Thoracic aorta (tissue), 2 donors: ENCODE measurements around the gene ZNF483. TPM values are rescaled to one million over a fixed set of nuclear protein-coding genes. Genes with fewer than 3 reads are reported as not detected.
"Not testable (repeated sequence)": the region's sequence is repeated elsewhere in the genome, so short reads cannot be mapped to it uniquely, and the experiment has no call there.

Experiments used
- ATAC-seq: fragments of 150-250 bp; one replicate; pipeline ENCODE4 v1.8.0; 2017; ENCODE audit warnings: low read depth; ENCODE audit not compliant: insufficient number of reproducible peaks, low FRiP score
- DNase-seq: peaks from one replicate; pipeline ENCODE4 v3.0.0-alpha.2; 2020; ENCODE audit warnings: low spot score
- H3K27ac ChIP-seq, 2 donors: fragments of 200-600 bp; sonication (generic); 1 replicate in 1 of 2; 2 replicates in 1 of 2; pipeline ENCODE4 v1.5.1; 2016; ENCODE audit warnings: mild to moderate bottlenecking in 2 of 2, moderate library complexity in 2 of 2
- H3K27me3 ChIP-seq: fragments of 200-600 bp; sonication (generic); replicated peaks from 2 replicates; pipeline ENCODE4 v1.6.0; 2016; ENCODE audit warnings: mild to moderate bottlenecking; ENCODE audit not compliant: insufficient read depth
- H3K36me3 ChIP-seq: fragments of 200-600 bp; sonication (generic); one replicate; pipeline ENCODE4 v1.5.1; 2016
- H3K4me1 ChIP-seq, 2 donors: fragments of 200-600 bp; sonication (generic); 1 replicate in 1 of 2; 2 replicates in 1 of 2; pipeline versions ENCODE4 v1.5.1 to v1.6.0; 2016; ENCODE audit warnings: low read depth in 2 of 2, mild to moderate bottlenecking in 1 of 2; ENCODE audit not compliant: control insufficient read depth in 1 of 2
- H3K4me3 ChIP-seq: fragments of 200-600 bp; sonication (generic); 2 replicates; pipeline ENCODE4 v1.5.1; 2016; ENCODE audit warnings: mild to moderate bottlenecking
- H3K9me3 ChIP-seq: fragments of 200-600 bp; sonication (generic); 2 replicates; pipeline ENCODE4 v1.5.1; 2016
- CTCF ChIP-seq: fragments of 200-600 bp; sonication (generic); IDR thresholded peaks from one replicate; pipeline ENCODE4 v1.5.1; 2019; ENCODE audit warnings: antibody characterized with exemption
- total RNA-seq, 2 donors: library from RNA; depleted of rRNA; stranded (reverse); fragments of >200 nt; gene quantifications; one replicate each; pipeline versions ENCODE4 v1.1.0 to v1.2.3, GENCODE V29; 2016

Gene ZNF483
- total RNA-seq, 2 donors from 2014 or later = 9.7 to 17.8 TPM

GRCh38 chr9:111610845-111611244 lies 85.9 kb downstream of the ZNF483 start:
- Histone ChIP-seq H3K4me3 (no peak overlapping the region), H3K4me1 (no peaks in the 10 kb centered on the region), H3K27me3 (no peaks in the 10 kb centered on the region), H3K27ac (no peak overlapping the region), H3K36me3 (no peaks in the 10 kb centered on the region), H3K9me3 (no peaks in the 10 kb centered on the region)
- no peak for ATAC-seq
- TF ChIP-seq CTCF = no peak
- no peak for DNase-seq

GRCh38 chr9:111613436-111614040 lies 88.6 kb downstream of the ZNF483 start:
- DNase-seq = no peak
- Histone ChIP-seq H3K4me3 (no peak overlapping the region), H3K36me3 (no peaks in the 10 kb centered on the region), H3K27ac (no peak overlapping the region), H3K9me3 (no peaks in the 10 kb centered on the region), H3K27me3 (no peaks in the 10 kb centered on the region), H3K4me1 (no peaks in the 10 kb centered on the region)
- no peak for TF ChIP-seq CTCF
- ATAC-seq = no peak

- ATAC-seq = no peak
- Histone ChIP-seq H3K27me3 (no peaks in the 10 kb centered on the region), H3K36me3 (no peaks in the 10 kb centered on the region), H3K27ac (no peak overlapping the region), H3K4me3 (no peak overlapping the region), H3K4me1 (no peaks in the 10 kb centered on the region), H3K9me3 (no peaks in the 10 kb centered on the region)
- no peak for DNase-seq
- TF ChIP-seq CTCF = no peak
Measured at GRCh38 chr9:111615928-111616327, 90.9 kb downstream of the ZNF483 start.

GRCh38 chr9:111617349-111617748 lies 92.4 kb downstream of the ZNF483 start:
- H3K4me3 ChIP-seq, ATAC-seq: not testable (repeated sequence)

GRCh38 chr9:111621895-111622480 lies 97.0 kb downstream of the ZNF483 start:
- no peaks in the 10 kb centered on the region for H3K9me3 ChIP-seq
- no peaks in the 10 kb centered on the region for H3K36me3 ChIP-seq
- H3K4me1 ChIP-seq = no peaks in the 10 kb centered on the region
- no peak for DNase-seq
- no peak for ATAC-seq
- H3K4me3 ChIP-seq = no peak overlapping the region
- TF ChIP-seq CTCF = peak; percentile 49
- no peaks in the 10 kb centered on the region for H3K27me3 ChIP-seq
- no peak overlapping the region for H3K27ac ChIP-seq

More at GRCh38 chr9:111617349-111617748, 92.4 kb downstream of the ZNF483 start:
- not testable (repeated sequence) for H3K36me3 ChIP-seq, DNase-seq, H3K4me1 ChIP-seq, H3K9me3 ChIP-seq, H3K27ac ChIP-seq, H3K27me3 ChIP-seq

- Histone ChIP-seq H3K27ac (no peak overlapping the region), H3K4me3 (no peak overlapping the region), H3K4me1 (no peaks in the 10 kb centered on the region), H3K9me3 (no peaks in the 10 kb centered on the region), H3K36me3 (no peaks in the 10 kb centered on the region), H3K27me3 (no peaks in the 10 kb centered on the region)
- ATAC-seq = no peak
- TF ChIP-seq CTCF = no peak
- no peak for DNase-seq
Measured at GRCh38 chr9:111622626-111623025, 97.6 kb downstream of the ZNF483 start.
